ENCODE measurements around the gene SLC6A17.

The SLC6A17 gene

DNA sequence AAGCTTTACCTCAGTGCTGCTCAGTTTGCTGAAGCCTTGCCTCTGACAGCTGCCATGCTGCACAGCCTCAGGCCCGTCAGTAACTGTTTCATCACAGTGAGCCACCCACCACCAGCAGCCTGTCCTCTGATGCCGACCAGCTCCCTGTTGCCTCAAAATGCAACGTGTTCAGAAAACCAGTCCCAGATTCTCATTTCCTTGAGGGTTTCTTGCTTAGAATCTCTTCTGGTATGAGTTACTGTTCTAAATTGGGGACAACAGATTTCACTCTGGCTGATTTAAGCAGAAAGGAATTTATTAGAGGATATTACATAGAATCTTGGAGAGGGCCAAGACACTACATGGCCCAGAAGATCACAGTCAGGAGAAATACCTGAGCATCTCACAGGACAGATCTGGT is 27.1 kb upstream of the SLC6A17 start:
- H3K4me3 ChIP-seq (ENCODE audit: low read length): no peak overlapping the region
- peak; percentile 76 for DNase-seq (ENCODE audit: low read depth)
- TF ChIP-seq, protein P1, sequence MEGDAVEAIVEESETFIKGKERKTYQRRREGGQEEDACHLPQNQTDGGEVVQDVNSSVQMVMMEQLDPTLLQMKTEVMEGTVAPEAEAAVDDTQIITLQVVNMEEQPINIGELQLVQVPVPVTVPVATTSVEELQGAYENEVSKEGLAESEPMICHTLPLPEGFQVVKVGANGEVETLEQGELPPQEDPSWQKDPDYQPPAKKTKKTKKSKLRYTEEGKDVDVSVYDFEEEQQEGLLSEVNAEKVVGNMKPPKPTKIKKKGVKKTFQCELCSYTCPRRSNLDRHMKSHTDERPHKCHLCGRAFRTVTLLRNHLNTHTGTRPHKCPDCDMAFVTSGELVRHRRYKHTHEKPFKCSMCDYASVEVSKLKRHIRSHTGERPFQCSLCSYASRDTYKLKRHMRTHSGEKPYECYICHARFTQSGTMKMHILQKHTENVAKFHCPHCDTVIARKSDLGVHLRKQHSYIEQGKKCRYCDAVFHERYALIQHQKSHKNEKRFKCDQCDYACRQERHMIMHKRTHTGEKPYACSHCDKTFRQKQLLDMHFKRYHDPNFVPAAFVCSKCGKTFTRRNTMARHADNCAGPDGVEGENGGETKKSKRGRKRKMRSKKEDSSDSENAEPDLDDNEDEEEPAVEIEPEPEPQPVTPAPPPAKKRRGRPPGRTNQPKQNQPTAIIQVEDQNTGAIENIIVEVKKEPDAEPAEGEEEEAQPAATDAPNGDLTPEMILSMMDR (conservative IDR thresholded peaks at IDR 0.05; ENCODE audit: low read length): no peak

DNA sequence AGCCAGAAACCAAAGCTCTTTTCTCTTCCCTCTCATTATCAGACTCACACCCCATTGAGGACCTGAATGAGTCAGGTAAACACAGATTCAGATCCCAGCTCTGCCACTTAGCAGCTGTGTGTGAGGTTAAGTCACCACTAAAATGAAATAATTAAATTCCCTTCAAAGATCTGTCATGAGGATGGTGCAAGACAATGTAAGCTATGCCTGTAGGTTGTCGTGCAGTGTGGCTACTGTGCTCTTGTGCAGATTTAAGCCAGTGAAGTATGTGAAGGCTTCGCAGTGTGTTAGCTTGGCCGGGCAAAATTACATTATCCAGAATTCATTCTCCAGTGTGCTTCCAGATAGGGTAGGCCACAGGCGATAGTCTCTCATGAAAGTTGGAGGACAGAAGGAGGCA is 24.5 kb upstream of the SLC6A17 start:
- DNase-seq (ENCODE audit: low read depth): no peak
- TF ChIP-seq, protein P1 (conservative IDR thresholded peaks at IDR 0.05; ENCODE audit: low read length): no peak
- H3K4me3 ChIP-seq (ENCODE audit: low read length): no peak overlapping the region

DNA sequence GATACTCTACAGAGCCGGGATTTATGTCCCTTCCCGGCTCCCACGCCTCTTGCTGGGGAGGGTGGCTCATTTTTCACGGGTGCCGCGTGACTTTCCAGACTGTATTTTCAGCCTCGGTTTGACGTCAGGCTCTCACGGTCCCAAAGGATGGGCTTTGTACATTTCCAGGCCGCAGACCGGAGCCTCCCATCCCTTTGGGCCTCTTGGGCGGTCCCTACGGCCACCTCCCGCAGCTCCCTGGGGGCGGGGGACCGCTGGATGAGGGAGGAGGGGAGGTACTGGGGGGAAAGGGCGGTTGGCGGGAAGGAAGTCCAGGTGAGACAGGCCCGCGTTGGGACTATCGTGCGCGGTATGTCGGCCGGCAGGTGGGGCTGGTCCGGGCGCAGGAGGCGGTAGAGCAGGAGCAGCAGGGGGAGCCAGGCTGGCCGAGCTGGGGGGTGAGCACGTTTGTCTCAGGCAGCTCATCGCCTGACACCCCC is 20.1 kb upstream of the SLC6A17 start:
- no peak overlapping the region for H3K4me3 ChIP-seq (ENCODE audit: low read length)

DNA sequence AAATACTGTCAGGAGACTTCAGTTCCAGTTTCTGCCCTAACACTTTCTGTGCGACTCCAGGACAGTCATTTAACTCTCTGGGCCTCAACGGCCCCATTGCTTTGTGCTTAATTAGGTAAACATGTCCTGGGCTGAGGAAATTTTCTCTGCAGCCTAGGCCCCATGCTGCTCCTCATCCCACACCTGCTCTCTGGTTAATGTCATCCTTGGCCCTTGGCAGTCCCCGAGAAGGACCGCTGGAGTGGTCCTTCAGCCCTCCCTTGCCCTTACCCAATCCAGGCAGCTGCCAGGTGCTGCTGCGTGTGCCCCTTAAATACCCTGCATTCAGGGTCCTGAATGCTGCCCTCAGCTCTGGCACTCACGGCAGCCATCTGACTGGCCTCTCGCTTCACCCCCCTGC is 19.3 kb upstream of the SLC6A17 start:
- no peak for DNase-seq (ENCODE audit: low read depth)
- H3K4me3 ChIP-seq (ENCODE audit: low read length): no peak overlapping the region
- TF ChIP-seq, protein P1 (conservative IDR thresholded peaks at IDR 0.05; ENCODE audit: low read length): no peak

More for the DNA sequence above, 20.1 kb upstream of the SLC6A17 start:
- TF ChIP-seq, protein P1 (conservative IDR thresholded peaks at IDR 0.05; ENCODE audit: low read length): no peak
- peak; percentile 9 for DNase-seq (ENCODE audit: low read depth)

DNA sequence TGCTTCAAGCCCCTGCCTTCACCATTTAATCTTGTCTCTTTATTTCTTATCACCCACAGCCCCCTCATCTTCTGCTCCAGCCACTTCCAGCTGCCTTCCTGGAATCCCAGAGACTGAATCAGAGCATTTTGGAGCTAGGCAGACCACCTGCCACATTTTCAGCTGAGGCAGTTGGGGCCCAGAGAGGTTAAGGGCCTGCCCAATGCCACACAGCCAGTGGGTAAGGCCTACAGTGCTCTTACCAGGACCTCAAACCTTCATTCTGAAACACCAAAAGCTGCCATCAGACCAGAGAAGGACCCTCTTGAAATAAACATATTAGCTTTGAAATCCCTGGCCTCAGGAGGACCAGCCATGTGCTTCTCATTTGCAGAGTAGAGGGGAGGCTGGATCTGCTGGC is 17.6 kb upstream of the SLC6A17 start:
- DNase-seq (ENCODE audit: low read depth): no peak
- TF ChIP-seq, protein P1 (conservative IDR thresholded peaks at IDR 0.05; ENCODE audit: low read length): no peak

DNA sequence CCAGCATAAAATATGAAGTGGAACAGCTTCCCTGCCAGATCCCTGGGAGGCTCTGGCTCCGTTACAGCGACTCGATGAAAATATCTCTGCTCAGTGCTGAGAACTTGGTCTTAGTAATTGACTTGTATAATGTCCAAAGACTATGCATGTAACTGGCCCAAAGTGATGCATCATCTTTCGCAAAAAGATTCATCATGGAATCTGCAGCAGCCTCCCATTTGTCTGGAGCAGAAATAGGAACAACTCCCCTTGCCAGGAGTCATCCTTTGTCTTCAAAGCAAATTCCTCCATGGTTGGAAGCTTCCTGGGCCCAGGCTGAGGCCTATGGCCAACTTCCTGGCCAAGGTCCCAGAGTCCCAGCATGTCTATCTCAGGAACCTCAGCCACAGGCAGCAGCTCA is 16.9 kb upstream of the SLC6A17 start:
- DNase-seq (ENCODE audit: low read depth): peak; percentile 62
- TF ChIP-seq, protein P1 (conservative IDR thresholded peaks at IDR 0.05; ENCODE audit: low read length): no peak

More for the DNA sequence above, 17.6 kb upstream of the SLC6A17 start:
- H3K4me3 ChIP-seq (ENCODE audit: low read length): no peak overlapping the region

DNA sequence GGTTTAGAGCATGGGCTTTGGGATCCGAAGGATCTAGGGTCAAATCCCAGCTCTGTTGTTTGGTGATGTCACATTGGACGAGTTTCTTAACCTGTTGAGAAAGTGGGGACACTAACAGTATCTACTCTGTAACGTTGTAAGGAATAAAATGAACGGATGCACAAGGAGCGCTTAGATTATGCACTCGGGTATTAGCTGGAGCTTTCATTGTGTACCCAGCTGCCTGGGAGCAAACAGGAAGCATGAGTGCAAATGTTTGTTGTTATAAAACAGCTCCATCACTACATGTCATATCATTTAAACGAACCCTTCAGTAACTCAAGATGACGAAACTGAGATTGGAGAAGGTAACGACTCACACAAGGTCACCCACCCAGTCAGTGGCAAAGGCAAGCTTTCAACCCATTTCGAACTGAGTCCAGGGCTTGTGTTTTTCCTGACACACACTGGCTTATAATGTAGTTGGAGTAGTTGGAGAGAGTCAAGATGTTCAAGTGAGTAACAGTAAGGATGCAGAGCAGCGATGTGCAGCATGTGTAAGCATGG is 16.2 kb upstream of the SLC6A17 start:
- DNase-seq (ENCODE audit: low read depth): no peak
- TF ChIP-seq, protein P1 (conservative IDR thresholded peaks at IDR 0.05; ENCODE audit: low read length): no peak
- H3K4me3 ChIP-seq (ENCODE audit: low read length): no peak overlapping the region

More for the DNA sequence above, 16.9 kb upstream of the SLC6A17 start:
- no peak overlapping the region for H3K4me3 ChIP-seq (ENCODE audit: low read length)

Measured in AG10803 (cell line).